Psoas muscle (tissue), 8 donors: Measurements from ENCODE around the gene AGAP3. TPM values are rescaled to one million over a fixed set of nuclear protein-coding genes. Genes with fewer than 3 reads are reported as not detected.
A peak's percentile ranks its signal among the peaks of the same experiment; 100 is the strongest.

Experiments
- ATAC-seq, 4 donors: fragments of 200-7000 bp; cut with Tn5 transposase; one replicate each; pipeline ENCODE4 v1.9.1; 2020; ENCODE audit warnings: moderate library complexity in 3 of 4, mild to moderate bottlenecking in 2 of 4
- DNase-seq, 2 donors: peaks; one replicate each; pipeline ENCODE4 v3.0.0-alpha.2; 2020
- H3K27ac ChIP-seq: fragments of 200-600 bp; one replicate; pipeline ENCODE4 v1.8.0; 2022
- H3K27me3 ChIP-seq, 3 donors: fragments of 200-600 bp in 1 of 3; one replicate each; pipeline versions ENCODE4 v1.6.1 to v1.8.0; 2013 to 2022; ENCODE audit warnings: low read length in 2 of 3, mild to moderate bottlenecking in 2 of 3, moderate library complexity in 1 of 3; ENCODE audit not compliant: insufficient read depth in 3 of 3
- H3K36me3 ChIP-seq, 2 donors: fragments of 200-600 bp in 1 of 2; one replicate each; pipeline versions ENCODE4 v1.6.1 to v1.8.0; 2013 to 2022; ENCODE audit warnings: low read depth in 1 of 2, mild to moderate bottlenecking in 1 of 2, moderate library complexity in 1 of 2; ENCODE audit not compliant: insufficient read depth in 1 of 2
- H3K4me1 ChIP-seq: fragments of 200-600 bp; one replicate; pipeline ENCODE4 v1.8.0; 2022
- H3K4me3 ChIP-seq: fragments of 200-600 bp; one replicate; pipeline ENCODE4 v1.8.0; 2022; ENCODE audit warnings: mild to moderate bottlenecking
- H3K9me3 ChIP-seq: fragments of 200-600 bp; one replicate; pipeline ENCODE4 v1.8.0; 2022
- CTCF ChIP-seq: fragments of 200-600 bp; IDR thresholded peaks from one replicate; pipeline ENCODE4 v1.8.0; 2022; ENCODE audit warnings: antibody characterized with exemption
- WGBS, 3 donors: extraction: QIAGEN DNeasy Blood & Tissue Kit; methylation state at CpG; one replicate each; pipeline versions ENCODE4 v1.1.6 to v1.1.7; 2013; 5-methylcytosine and 5-hydroxymethylcytosine counted together
- intact Hi-C, 2 donors: fragments of 100-400 bp; cut with DNase I; formaldehyde crosslinking; loops; one replicate each; pipeline versions ENCODE4 v1.11.0 to v1.14.2; 2022
- polyA plus RNA-seq, 3 donors: library from polyadenylated mRNA; stranded (reverse); fragments of 200-250 nt; gene quantifications; one replicate each; pipeline ENCODE4 v1.2.3, GENCODE V29; 2013
- total RNA-seq, 4 donors: library from RNA; stranded (reverse); fragmentation: NEBNext Ultra II Directional in 2 of 4; extraction: Animal tissue kit (Norgen Biotek cat#: 25700) in 2 of 4; gene quantifications; one replicate each; pipeline versions ENCODE4 v1.2.1 to v1.2.4, GENCODE V29; 2021 to 2023
- donor health status: healthy with polysubstance abuse.
- donor health status: DM: no; HTN: no; CAD: no; lungs with moderate emphysema.
- donor health status: Bipolar disorder and iron deficiency.
- donor health status: healthy.
- donor health status: DM: yes; HTN: yes; CAD: no.
- donor health status: DM: no; HTN: no; CAD: no.
- donor health status: DM: no; HTN: no; CAD: no.
- donor health status: DM: yes; HTN: yes; CAD: no.

AGAP3 gene
- total and polyA plus RNA-seq, 7 donors = 38.4 to 75.3 (median 51.4) TPM

GRCh38 chr7:151133986-151134742, 47.9 kb downstream of the AGAP3 start:
- Histone ChIP-seq H3K36me3 (peaks cover 0 to 65% of the 10 kb centered on the region in 2 donors), H3K27me3 (no peaks in the 10 kb centered on the region), H3K4me3 (no peak overlapping the region), H3K27ac (no peak overlapping the region), H3K4me1 (no peaks in the 10 kb centered on the region), H3K9me3 (no peaks in the 10 kb centered on the region)
- DNase-seq = peak; percentile 4 to 42
- intact Hi-C loops = no loop called here
- ATAC-seq = peak in 3 of 4 donors; percentile 8 to 40 (median 30)
- no peak for TF ChIP-seq CTCF
- 52 to 56% (median 52%) methylated on average over 24 of the region's 24 CpGs for WGBS, 3 donors

- TF ChIP-seq CTCF = no peak
- H3K9me3 ChIP-seq = no peaks in the 10 kb centered on the region
- H3K36me3 ChIP-seq = peaks cover 0 to 57% of the 10 kb centered on the region in 2 donors
- intact Hi-C loops = no loop called here
- H3K27me3 ChIP-seq = no peaks in the 10 kb centered on the region
- DNase-seq = peak in 1 of 2 donors; percentile 54
- peak; percentile 75 to 86 (median 81) for ATAC-seq
- 73 to 81% (median 74%) methylated on average over 14 of the region's 14 CpGs for WGBS, 3 donors
- H3K4me3 ChIP-seq = no peak overlapping the region
- no peaks in the 10 kb centered on the region for H3K4me1 ChIP-seq
- no peak overlapping the region for H3K27ac ChIP-seq
Measured at GRCh38 chr7:151134743-151135524, 48.7 kb downstream of the AGAP3 start.

GRCh38 chr7:151135525-151135845, 49.2 kb downstream of the AGAP3 start:
- Histone ChIP-seq H3K4me3 (no peak overlapping the region), H3K27ac (no peak overlapping the region), H3K9me3 (no peaks in the 10 kb centered on the region), H3K27me3 (no peaks in the 10 kb centered on the region), H3K36me3 (peaks cover 0 to 52% of the 10 kb centered on the region in 2 donors), H3K4me1 (no peaks in the 10 kb centered on the region)
- WGBS, 3 donors = 91 to 94% (median 93%) methylated on average over 5 of the region's 5 CpGs
- no peak for TF ChIP-seq CTCF
- intact Hi-C loops = no loop called here
- DNase-seq (peak in 1 of 2 donors; percentile 43), ATAC-seq (no peak)

GRCh38 chr7:151135866-151136843, 49.9 kb downstream of the AGAP3 start:
- Histone ChIP-seq H3K4me1 (no peaks in the 10 kb centered on the region), H3K4me3 (no peak overlapping the region), H3K27me3 (no peaks in the 10 kb centered on the region), H3K36me3 (peaks cover 0 to 52% of the 10 kb centered on the region in 2 donors), H3K27ac (no peak overlapping the region), H3K9me3 (no peaks in the 10 kb centered on the region)
- 93 to 95% (median 94%) methylated on average over 33 of the region's 33 CpGs for WGBS, 3 donors
- ATAC-seq = no peak
- TF ChIP-seq CTCF = no peak
- intact Hi-C loops = no loop called here
- DNase-seq = peak in 1 of 2 donors; percentile 36
